GM19193 (cell line): ENCODE data around the gene CCNI2.
A peak's percentile ranks its signal among the peaks of the same experiment; 100 is the strongest.

ENCODE experiments used
- POLR2A ChIP-seq: IDR thresholded peaks from 4 replicates; pipeline ENCODE4 v1.6.1; 2011; ENCODE audit not compliant: insufficient read depth, insufficient read length; ENCODE audit errors: extremely low read depth

Gene CCNI2

DNA sequence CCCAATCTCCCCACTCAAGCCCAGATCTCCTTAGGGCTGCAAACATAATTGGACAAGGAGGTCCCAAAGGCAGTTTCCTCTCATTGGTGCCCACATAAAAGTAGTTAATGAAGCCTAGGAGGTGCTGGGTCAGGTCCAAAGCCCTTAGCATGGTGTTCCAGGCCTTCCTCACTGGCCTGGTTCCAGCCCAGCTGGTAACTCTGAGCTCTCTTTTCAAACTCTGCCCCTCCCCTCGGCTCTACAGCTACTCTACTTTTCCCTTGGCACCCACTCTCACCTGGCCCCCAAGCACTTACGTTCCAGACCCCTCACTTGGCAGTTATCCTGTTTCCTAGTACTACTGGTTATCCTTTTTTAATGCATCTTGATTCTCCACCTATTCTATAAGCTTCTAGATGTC lies 19.9 kb downstream of the CCNI2 start:
- no peak for TF ChIP-seq POLR2A

DNA sequence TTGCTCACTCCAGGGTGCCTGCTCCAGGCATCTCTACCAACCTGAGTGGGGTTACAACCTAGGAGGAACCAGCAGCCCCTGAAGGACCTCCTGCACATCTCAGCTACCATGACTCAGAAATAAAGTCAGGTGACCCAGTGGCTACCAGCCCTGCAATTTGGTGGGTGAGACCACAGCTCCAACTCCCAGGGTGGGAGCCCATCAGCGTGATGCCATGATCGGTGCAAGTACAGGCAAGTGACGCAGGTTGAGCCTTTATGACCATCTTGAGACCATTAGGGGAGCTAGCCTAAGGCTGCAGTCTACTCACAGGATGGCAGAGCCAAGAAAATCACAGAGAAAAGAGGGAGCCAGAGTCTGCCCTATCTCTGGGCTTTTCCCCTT lies 21.3 kb downstream of the CCNI2 start:
- TF ChIP-seq POLR2A = no peak

GRCh38 chr5:132770476-132771159 lies 23.4 kb downstream of the CCNI2 start:
- TF ChIP-seq POLR2A = no peak

GRCh38 chr5:132771503-132771998 lies 24.3 kb downstream of the CCNI2 start:
- no peak for TF ChIP-seq POLR2A

DNA sequence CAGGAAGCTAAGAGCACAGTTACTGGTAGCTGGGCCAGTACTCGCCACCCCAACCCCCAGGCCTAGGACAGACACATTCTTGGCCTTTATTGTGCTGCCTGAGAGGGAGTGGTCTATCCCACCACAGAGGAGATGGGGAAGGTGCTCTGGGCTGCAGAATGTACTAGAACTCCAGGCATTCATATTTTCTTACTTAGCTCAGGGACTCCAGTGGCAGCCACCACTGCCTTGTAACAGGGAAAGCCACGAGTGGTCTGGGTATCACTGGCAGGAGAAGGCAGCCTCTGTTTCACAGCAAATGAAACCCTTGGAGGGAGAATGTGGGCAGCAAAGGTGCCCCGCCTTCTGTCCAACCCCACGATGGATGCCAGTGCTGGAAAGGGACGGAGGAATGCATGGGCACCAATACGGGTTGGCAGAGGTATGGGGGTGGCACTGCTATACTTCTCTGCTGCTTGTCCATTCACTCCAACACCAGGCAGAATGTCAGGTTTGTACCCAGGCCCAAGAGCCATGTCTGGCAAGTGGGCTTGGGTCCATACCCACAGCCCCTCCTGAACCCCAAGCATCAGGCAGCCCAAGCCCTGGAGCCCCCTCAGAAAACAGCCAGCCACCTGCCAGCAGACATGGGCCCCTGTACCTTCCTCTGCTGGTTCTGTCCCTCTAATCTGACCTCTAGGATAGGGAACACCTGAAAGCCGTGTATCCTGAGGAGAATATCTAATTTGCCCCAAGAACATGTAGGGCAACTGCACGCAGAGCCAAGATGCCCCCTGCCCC lies 25.3 kb downstream of the CCNI2 start:
- TF ChIP-seq POLR2A = no peak

- no peak for TF ChIP-seq POLR2A
Measured at GRCh38 chr5:132773114-132773513, 25.9 kb downstream of the CCNI2 start.

DNA sequence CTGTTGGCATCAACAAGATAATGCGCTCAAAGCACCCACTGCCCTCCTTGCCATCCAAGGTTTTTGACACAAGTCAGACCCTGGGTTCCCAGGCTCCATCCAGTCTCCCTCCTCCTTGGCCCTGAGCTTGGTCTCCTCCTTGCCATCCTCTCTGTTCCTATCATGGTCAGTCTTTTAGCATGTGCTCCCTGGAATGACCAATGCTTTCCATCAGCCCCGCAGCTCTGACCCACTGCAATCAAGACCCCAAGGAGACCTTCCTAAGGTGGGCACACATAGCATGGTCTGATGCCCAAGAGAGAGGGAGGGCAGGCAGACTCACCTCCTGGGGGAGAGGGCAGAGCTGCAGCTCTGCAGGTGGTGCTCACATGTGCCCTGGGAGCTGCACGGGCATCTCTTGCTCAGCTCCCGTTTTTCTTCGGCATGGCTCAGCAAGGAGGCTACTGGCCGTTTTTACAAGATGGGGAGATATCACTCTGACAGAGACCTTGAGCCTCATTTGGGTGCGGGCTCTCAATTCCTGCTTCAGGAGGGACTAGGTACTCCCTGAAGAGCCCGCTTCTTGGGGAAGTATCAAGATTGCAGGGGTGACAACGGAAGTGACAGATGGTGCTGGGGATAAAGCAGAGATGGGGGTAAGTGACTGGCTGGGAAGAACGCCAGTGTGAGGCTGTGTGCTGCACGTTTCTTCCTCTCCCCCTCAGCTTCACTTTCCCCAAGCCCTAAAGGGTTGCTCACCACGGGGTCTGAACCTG lies 26.6 kb downstream of the CCNI2 start:
- no peak for TF ChIP-seq POLR2A

DNA sequence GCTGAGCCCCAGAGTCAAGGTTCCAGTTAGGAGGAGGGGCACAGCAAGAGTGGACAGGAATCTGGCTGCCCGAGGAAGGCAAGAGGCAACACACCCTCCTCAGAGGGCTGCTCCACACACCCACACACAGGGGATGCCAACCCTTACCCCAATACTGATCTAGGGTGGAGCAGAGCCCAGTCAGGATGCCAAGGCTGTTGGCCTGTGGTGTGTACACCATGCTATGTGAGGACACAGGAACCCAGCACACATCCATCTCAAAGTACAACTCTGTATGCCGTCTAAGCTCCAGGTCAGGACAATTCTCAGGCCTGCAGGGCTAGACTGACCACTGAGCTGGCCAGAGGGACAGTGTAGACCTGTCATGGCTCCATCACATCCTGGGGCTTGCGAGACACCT lies 27.2 kb downstream of the CCNI2 start:
- no peak for TF ChIP-seq POLR2A

DNA sequence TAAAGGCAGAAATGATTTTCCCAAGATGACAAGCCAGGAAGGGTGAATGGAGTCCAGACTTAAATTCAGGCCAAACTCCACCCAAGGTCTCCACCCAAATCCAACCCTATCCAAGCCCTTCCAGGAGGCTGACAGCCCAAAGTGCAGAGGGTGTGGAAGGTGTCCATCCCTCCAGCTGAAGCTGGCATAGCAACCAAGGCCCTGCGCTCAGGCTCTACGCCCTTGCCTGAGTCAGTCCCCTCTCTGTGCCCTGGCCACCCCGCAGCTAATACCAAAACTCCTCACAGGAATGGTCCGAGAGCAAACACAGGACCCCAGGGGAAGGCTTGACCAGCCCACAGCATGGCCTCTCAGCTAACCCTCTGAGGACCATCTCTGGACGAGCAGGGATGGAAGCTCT lies 27.7 kb downstream of the CCNI2 start:
- no peak for TF ChIP-seq POLR2A

- TF ChIP-seq POLR2A = no peak
Measured at GRCh38 chr5:132775476-132775961, 28.3 kb downstream of the CCNI2 start.

GRCh38 chr5:132776131-132776937 lies 29.1 kb downstream of the CCNI2 start:
- no peak for TF ChIP-seq POLR2A

DNA sequence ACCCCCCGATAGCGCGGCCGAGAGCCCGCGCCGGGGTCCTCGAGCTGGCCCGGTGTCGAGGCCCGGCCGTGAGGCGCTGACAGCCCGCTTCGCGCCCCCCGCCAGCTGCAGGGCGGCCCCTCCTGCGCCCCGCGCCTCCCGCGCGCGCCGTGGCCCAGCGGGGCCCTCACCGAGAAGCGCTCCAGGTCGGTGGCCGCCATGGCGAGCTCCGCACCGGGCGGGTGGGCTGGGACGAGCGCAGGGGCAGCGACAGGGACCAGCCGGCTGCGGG lies 29.6 kb downstream of the CCNI2 start:
- TF ChIP-seq POLR2A = no peak

DNA sequence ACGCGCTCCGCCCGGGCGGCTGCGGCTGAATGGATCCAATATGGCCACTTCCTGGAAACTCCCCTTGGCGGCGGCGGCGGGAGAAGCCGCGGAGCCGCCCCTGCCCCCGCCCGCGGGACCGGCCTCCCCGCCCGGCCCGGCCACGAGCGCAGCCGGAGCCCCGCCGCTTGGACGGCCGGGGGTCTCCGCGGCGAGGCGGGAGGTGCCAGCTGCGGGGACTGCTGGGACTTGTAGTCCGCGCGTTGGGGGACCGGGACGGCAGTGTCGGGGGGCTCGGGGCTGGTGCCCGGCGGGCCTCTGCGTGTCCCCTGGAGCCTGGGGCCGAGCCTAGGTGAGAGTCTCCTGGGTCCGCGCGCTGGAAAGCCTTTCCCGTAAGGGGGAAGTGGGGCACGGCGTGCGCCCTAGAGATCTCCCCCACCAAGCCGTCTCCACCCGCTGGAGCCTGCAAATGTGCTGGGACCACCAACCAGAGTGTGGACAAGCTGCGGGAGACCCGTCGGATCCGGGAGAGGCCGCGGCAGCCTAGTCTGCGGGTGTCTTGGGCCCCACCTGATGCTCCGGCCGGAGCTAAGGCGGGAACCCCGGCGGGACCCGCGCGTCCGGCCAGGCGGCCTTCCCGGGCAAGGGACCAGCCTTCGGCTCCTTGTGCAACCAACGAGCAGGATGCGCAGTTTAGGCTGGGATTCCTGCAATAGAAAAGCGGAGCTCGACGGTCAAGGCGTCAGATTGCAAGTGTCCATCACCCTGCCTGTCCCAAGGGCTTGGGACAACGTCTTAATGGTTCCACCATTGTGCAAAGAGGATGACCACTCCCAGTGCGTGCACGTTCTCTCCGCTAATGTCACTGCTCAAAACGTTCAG lies 30.2 kb downstream of the CCNI2 start, which contains the start of gene SEPTIN8:
Gene SEPTIN8, minus strand, starts transcription at position 31 of the 861 bp plus-strand sequence. CDS start 102 bp downstream, outside the sequence.
- peak; percentile 60 for TF ChIP-seq POLR2A

DNA sequence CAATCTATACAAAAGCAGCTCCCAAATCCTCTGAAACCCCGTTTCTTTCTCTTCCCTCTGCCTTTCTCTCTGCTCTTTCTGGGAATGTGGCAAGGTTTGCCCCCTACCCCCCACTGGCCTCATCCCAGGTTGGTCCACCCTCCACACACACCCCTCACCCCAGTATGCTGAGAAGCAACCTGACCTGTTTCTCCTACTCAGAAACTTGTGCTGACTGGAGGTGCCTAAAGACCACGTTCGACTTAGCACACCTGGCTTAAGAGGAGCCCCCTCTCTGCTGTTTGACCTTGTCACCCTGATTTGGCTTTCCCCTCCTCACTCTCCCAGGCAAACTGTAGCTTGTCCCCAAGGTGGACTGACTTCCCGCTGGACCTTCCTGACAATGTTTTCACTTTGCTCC lies 30.9 kb downstream of the CCNI2 start:
- TF ChIP-seq POLR2A = no peak

DNA sequence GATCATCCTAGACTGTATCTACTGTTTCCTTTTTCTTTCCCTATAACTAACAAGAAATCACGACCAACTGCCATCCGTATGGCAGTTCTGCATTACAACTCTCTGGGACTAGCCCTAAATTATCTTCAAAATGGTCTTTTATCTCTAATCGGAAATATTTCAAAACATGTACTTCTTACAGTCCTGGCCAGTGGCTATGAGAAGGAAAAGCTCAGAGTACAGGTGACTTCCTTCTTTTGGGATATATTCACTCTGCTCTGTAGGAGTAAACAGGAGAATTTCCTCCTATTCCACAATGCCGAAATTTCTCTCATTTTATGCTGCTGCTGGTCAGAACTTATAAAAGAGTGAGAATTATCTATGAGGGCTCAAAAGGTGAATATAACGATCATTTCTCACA lies 31.6 kb downstream of the CCNI2 start:
- no peak for TF ChIP-seq POLR2A

DNA sequence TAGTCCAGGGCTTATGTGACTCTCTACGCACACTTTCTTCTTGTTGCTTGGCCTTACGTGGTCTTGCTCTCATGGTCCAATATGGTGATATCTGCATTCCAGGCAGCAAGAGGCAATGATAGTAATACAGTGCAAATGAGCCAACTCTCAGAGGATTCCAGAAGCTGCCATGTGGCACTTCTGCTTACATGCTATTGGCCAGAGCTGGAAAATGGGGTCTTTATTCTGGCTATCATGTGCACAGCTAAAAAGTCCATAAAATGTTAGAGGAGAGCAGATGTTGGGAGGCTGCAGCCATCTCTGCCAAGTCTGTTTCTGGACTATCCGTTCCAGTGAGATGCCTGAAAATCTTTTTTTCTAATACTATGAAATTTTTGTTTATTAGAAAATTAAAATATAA lies 32.7 kb downstream of the CCNI2 start:
- no peak for TF ChIP-seq POLR2A
